GM23338 (cell line): Measurements from ENCODE around the gene CAPZA1.

Experiments used
- CREB1 ChIP-seq: fragments of 250-450 bp; sonication (Bioruptor Pico); IDR thresholded peaks from 2 replicates; pipeline ENCODE4 v1.5.0; 2020; ENCODE audit warnings: low read depth, mild to moderate bottlenecking, moderate library complexity
- EZH2 ChIP-seq: fragments of 200-600 bp; sonication (generic); IDR thresholded peaks from one replicate; pipeline ENCODE4 v1.8.0; 2017; ENCODE audit warnings: antibody characterized with exemption, mild to moderate bottlenecking, low read depth; ENCODE audit not compliant: unreplicated experiment
- EZH2phosphoT487 ChIP-seq: fragments of 200-600 bp; sonication (generic); IDR thresholded peaks from one replicate; pipeline ENCODE4 v1.8.1; 2018; ENCODE audit warnings: antibody characterized with exemption; ENCODE audit not compliant: unreplicated experiment
- JUNB ChIP-seq: IDR thresholded peaks from one replicate; pipeline ENCODE4 v1.6.1; 2016; ENCODE audit warnings: antibody characterized with exemption; ENCODE audit not compliant: unreplicated experiment
- NANOG ChIP-seq: IDR thresholded peaks from 2 replicates; pipeline ENCODE4 v1.6.1; 2016; ENCODE audit warnings: antibody characterized with exemption, borderline replicate concordance
- POLR2AphosphoS5 ChIP-seq: IDR thresholded peaks from 2 replicates; pipeline ENCODE4 v1.6.1; 2016; ENCODE audit warnings: antibody characterized with exemption, low read depth
- STAT1 ChIP-seq: IDR thresholded peaks from one replicate; pipeline ENCODE4 v1.6.1; 2016; ENCODE audit warnings: antibody characterized with exemption; ENCODE audit not compliant: unreplicated experiment
- ZNF114 ChIP-seq: fragments of 250-450 bp; sonication (Bioruptor Pico); IDR thresholded peaks from 2 replicates; pipeline ENCODE4 v1.5.0; 2020; ENCODE audit warnings: mild to moderate bottlenecking, moderate library complexity
- ZNF331 ChIP-seq: fragments of 250-450 bp; sonication (Bioruptor Pico); IDR thresholded peaks from 2 replicates; pipeline ENCODE4 v1.5.0; 2020; ENCODE audit warnings: low read depth, mild to moderate bottlenecking, moderate library complexity
- TF ChIP-seq, protein P1 (sequence below), 2 experiments: fragments of 200-600 bp in 1 of 2; sonication (generic) in 1 of 2; conservative IDR thresholded peaks; 2 replicates each; pipeline versions ENCODE4 v1.5.1 to v1.6.1; 2016 to 2017; ENCODE audit warnings: antibody characterized with exemption in 2 of 2, low read depth in 2 of 2, mild to moderate bottlenecking in 2 of 2, moderate library complexity in 1 of 2
- TF ChIP-seq, protein P2 (sequence below): IDR thresholded peaks from one replicate; pipeline ENCODE4 v1.6.1; 2018; ENCODE audit warnings: antibody characterized with exemption; ENCODE audit not compliant: unreplicated experiment
- TF ChIP-seq, protein P3 (sequence below): fragments of 250-450 bp; sonication (Bioruptor Pico); IDR thresholded peaks from 2 replicates; pipeline ENCODE4 v1.5.0; 2020; ENCODE audit warnings: mild to moderate bottlenecking, moderate library complexity
- TF ChIP-seq, protein P4 (sequence below): IDR thresholded peaks from 2 replicates; pipeline ENCODE4 v1.6.1; 2016; ENCODE audit warnings: antibody characterized with exemption

DNA sequence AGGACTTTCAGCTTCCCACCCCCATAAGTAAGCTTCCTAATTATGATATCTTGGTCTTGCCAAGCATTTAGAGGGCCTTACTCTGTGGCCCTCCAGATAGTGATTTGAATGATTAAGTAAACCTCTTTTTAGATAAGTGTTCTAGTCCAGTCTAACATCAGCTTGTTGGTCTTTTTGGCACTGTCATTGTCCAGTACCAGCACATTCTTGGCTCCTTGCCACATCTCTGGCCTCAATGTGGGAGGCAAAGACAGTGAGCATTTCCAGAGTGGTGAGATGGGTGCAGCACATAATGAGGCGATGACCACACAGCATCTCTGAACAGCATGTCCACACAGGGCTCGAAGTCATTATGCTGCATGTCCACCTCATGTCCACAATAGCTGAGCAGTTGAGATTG, 6.1 kb downstream of the CAPZA1 start:
- TF ChIP-seq EZH2, result no peak
- no peak for TF ChIP-seq CREB1 (CRISPR knock-in tag)
- no peak for TF ChIP-seq POLR2AphosphoS5
- TF ChIP-seq EZH2phosphoT487, result no peak
- TF ChIP-seq, protein P1, sequence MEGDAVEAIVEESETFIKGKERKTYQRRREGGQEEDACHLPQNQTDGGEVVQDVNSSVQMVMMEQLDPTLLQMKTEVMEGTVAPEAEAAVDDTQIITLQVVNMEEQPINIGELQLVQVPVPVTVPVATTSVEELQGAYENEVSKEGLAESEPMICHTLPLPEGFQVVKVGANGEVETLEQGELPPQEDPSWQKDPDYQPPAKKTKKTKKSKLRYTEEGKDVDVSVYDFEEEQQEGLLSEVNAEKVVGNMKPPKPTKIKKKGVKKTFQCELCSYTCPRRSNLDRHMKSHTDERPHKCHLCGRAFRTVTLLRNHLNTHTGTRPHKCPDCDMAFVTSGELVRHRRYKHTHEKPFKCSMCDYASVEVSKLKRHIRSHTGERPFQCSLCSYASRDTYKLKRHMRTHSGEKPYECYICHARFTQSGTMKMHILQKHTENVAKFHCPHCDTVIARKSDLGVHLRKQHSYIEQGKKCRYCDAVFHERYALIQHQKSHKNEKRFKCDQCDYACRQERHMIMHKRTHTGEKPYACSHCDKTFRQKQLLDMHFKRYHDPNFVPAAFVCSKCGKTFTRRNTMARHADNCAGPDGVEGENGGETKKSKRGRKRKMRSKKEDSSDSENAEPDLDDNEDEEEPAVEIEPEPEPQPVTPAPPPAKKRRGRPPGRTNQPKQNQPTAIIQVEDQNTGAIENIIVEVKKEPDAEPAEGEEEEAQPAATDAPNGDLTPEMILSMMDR (conservative IDR thresholded peaks at IDR 0.05; ENCODE audit: low read depth in 2 of 2), result no peak
- TF ChIP-seq, protein P2, sequence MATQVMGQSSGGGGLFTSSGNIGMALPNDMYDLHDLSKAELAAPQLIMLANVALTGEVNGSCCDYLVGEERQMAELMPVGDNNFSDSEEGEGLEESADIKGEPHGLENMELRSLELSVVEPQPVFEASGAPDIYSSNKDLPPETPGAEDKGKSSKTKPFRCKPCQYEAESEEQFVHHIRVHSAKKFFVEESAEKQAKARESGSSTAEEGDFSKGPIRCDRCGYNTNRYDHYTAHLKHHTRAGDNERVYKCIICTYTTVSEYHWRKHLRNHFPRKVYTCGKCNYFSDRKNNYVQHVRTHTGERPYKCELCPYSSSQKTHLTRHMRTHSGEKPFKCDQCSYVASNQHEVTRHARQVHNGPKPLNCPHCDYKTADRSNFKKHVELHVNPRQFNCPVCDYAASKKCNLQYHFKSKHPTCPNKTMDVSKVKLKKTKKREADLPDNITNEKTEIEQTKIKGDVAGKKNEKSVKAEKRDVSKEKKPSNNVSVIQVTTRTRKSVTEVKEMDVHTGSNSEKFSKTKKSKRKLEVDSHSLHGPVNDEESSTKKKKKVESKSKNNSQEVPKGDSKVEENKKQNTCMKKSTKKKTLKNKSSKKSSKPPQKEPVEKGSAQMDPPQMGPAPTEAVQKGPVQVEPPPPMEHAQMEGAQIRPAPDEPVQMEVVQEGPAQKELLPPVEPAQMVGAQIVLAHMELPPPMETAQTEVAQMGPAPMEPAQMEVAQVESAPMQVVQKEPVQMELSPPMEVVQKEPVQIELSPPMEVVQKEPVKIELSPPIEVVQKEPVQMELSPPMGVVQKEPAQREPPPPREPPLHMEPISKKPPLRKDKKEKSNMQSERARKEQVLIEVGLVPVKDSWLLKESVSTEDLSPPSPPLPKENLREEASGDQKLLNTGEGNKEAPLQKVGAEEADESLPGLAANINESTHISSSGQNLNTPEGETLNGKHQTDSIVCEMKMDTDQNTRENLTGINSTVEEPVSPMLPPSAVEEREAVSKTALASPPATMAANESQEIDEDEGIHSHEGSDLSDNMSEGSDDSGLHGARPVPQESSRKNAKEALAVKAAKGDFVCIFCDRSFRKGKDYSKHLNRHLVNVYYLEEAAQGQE, result no peak
- no peak for TF ChIP-seq ZNF114 (CRISPR knock-in tag)
- no peak for TF ChIP-seq JUNB
- TF ChIP-seq, protein P3, sequence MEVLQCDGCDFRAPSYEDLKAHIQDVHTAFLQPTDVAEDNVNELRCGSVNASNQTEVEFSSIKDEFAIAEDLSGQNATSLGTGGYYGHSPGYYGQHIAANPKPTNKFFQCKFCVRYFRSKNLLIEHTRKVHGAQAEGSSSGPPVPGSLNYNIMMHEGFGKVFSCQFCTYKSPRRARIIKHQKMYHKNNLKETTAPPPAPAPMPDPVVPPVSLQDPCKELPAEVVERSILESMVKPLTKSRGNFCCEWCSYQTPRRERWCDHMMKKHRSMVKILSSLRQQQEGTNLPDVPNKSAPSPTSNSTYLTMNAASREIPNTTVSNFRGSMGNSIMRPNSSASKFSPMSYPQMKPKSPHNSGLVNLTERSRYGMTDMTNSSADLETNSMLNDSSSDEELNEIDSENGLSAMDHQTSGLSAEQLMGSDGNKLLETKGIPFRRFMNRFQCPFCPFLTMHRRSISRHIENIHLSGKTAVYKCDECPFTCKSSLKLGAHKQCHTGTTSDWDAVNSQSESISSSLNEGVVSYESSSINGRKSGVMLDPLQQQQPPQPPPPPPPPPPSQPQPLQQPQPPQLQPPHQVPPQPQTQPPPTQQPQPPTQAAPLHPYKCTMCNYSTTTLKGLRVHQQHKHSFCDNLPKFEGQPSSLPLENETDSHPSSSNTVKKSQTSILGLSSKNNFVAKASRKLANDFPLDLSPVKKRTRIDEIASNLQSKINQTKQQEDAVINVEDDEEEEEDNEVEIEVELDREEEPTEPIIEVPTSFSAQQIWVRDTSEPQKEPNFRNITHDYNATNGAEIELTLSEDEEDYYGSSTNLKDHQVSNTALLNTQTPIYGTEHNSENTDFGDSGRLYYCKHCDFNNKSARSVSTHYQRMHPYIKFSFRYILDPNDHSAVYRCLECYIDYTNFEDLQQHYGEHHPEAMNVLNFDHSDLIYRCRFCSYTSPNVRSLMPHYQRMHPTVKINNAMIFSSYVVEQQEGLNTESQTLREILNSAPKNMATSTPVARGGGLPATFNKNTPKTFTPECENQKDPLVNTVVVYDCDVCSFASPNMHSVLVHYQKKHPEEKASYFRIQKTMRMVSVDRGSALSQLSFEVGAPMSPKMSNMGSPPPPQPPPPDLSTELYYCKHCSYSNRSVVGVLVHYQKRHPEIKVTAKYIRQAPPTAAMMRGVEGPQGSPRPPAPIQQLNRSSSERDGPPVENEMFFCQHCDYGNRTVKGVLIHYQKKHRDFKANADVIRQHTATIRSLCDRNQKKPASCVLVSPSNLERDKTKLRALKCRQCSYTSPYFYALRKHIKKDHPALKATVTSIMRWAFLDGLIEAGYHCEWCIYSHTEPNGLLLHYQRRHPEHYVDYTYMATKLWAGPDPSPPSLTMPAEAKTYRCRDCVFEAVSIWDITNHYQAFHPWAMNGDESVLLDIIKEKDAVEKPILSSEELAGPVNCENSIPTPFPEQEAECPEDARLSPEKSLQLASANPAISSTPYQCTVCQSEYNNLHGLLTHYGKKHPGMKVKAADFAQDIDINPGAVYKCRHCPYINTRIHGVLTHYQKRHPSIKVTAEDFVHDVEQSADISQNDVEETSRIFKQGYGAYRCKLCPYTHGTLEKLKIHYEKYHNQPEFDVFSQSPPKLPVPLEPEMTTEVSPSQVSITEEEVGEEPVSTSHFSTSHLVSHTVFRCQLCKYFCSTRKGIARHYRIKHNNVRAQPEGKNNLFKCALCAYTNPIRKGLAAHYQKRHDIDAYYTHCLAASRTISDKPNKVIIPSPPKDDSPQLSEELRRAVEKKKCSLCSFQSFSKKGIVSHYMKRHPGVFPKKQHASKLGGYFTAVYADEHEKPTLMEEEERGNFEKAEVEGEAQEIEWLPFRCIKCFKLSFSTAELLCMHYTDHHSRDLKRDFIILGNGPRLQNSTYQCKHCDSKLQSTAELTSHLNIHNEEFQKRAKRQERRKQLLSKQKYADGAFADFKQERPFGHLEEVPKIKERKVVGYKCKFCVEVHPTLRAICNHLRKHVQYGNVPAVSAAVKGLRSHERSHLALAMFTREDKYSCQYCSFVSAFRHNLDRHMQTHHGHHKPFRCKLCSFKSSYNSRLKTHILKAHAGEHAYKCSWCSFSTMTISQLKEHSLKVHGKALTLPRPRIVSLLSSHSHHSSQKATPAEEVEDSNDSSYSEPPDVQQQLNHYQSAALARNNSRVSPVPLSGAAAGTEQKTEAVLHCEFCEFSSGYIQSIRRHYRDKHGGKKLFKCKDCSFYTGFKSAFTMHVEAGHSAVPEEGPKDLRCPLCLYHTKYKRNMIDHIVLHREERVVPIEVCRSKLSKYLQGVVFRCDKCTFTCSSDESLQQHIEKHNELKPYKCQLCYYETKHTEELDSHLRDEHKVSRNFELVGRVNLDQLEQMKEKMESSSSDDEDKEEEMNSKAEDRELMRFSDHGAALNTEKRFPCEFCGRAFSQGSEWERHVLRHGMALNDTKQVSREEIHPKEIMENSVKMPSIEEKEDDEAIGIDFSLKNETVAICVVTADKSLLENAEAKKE, result no peak
- TF ChIP-seq ZNF331 (CRISPR knock-in tag), result no peak
- TF ChIP-seq STAT1, result no peak
- TF ChIP-seq, protein P4, sequence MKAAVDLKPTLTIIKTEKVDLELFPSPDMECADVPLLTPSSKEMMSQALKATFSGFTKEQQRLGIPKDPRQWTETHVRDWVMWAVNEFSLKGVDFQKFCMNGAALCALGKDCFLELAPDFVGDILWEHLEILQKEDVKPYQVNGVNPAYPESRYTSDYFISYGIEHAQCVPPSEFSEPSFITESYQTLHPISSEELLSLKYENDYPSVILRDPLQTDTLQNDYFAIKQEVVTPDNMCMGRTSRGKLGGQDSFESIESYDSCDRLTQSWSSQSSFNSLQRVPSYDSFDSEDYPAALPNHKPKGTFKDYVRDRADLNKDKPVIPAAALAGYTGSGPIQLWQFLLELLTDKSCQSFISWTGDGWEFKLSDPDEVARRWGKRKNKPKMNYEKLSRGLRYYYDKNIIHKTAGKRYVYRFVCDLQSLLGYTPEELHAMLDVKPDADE, result no peak
- no peak for TF ChIP-seq NANOG
